Activated B cell treated with CpG ODN at 0.5 μM for 24 hours (primary cell): Measurements from ENCODE around the gene KCNIP1. TPM values are rescaled to one million over a fixed set of nuclear protein-coding genes. Genes with fewer than 3 reads are reported as not detected.

Experiments used
- ATAC-seq: fragments of 200-7000 bp; cut with Tn5 transposase; one replicate; pipeline ENCODE4 v1.10.0; 2021; ENCODE audit warnings: low read depth, mild to moderate bottlenecking, moderate library complexity
- CTCF ChIA-PET: fragments of 350-600 bp; sonication (Branson Sonifier 250); formaldehyde crosslinking; loops from one replicate; lab custom pipeline; 2021; ENCODE audit warnings: antibody characterized with exemption; lab: Charles Lee
- POLR2A ChIA-PET: fragments of 350-600 bp; sonication (Branson Sonifier 250); formaldehyde crosslinking; loops from one replicate; lab custom pipeline; 2021; ENCODE audit warnings: antibody characterized with exemption; lab: Charles Lee
- DNase-seq: peaks from one replicate; pipeline ENCODE4 v3.0.0; 2022
- H3K27ac Mint-ChIP-seq: one replicate; pipeline ENCODE4 v1.8.0; 2020; ENCODE audit warnings: mixed read lengths
- H3K27me3 Mint-ChIP-seq: one replicate; pipeline ENCODE4 v1.8.0; 2021; ENCODE audit warnings: mixed read lengths
- H3K36me3 Mint-ChIP-seq: one replicate; pipeline ENCODE4 v1.8.0; 2021; ENCODE audit warnings: low read depth, mixed read lengths
- H3K4me1 Mint-ChIP-seq: one replicate; pipeline ENCODE4 v1.8.0; 2021; ENCODE audit warnings: mixed read lengths
- H3K4me3 Mint-ChIP-seq: one replicate; pipeline ENCODE4 v1.8.0; 2020; ENCODE audit warnings: mild to moderate bottlenecking, mixed read lengths
- H3K9me3 Mint-ChIP-seq: one replicate; pipeline ENCODE4 v1.8.0; 2020; ENCODE audit warnings: mixed read lengths
- intact Hi-C: fragments of 100-400 bp; cut with micrococcal nuclease; formaldehyde crosslinking; loops from one replicate; pipeline ENCODE4 v1.15.1; 2024
- total RNA-seq: library from RNA; stranded (reverse); gene quantifications from 2 replicates; pipeline ENCODE4 v1.2.3, GENCODE V29; 2022
- TF ChIP-seq, protein P1 (sequence below): fragments of 200-600 bp; IDR thresholded peaks from one replicate; pipeline ENCODE4 v1.8.0; 2022; ENCODE audit warnings: antibody characterized with exemption, mild to moderate bottlenecking

Gene KCNIP1
- total RNA-seq, 1 donor from 2014 or later = not detected

DNA sequence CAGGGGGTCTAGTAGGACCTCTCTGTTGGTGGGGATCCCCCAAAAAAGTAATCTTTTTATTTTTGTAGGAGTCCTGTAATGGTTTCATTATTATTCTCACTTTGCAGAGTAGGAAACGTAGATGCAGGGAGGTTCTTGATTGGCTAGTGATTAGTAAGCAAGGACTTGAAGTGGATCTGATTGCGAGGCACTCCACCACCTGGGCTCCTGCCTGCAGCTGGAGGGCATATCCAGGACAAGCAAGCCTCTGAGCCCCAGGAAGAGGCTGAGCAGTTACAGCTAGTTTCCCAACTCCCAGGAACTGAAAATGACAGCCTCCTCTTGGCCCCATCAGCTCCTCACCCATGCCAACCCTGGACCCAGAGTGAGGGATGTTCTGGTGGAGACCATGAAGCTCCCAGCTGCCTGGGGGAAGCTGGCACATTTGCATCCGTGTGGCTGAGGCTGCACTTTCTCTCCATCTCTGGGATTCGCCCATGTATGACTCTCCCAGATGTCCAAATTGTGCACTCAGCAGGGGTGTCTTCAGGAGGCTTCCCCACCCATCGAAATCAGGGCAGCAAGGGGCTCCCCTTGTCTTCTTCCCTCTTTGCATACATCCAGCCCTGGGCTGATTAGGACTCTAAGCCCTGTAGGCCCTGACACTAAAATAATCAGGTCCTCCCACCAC lies 10.2 kb downstream of the KCNIP1 start:
- H3K36me3 Mint-ChIP-seq = no peaks in the 10 kb centered on the region
- ATAC-seq (no peak), DNase-seq (no peak)
- H3K9me3 Mint-ChIP-seq = no peaks in the 10 kb centered on the region
- no peaks in the 10 kb centered on the region for H3K4me1 Mint-ChIP-seq
- POLR2A ChIA-PET = no interaction called here
- CTCF ChIA-PET = no interaction called here
- H3K4me3 Mint-ChIP-seq = no peak overlapping the region
- H3K27me3 Mint-ChIP-seq = no peaks in the 10 kb centered on the region
- H3K27ac Mint-ChIP-seq = no peak overlapping the region
- intact Hi-C loops = no loop called here
- TF ChIP-seq, protein P1, sequence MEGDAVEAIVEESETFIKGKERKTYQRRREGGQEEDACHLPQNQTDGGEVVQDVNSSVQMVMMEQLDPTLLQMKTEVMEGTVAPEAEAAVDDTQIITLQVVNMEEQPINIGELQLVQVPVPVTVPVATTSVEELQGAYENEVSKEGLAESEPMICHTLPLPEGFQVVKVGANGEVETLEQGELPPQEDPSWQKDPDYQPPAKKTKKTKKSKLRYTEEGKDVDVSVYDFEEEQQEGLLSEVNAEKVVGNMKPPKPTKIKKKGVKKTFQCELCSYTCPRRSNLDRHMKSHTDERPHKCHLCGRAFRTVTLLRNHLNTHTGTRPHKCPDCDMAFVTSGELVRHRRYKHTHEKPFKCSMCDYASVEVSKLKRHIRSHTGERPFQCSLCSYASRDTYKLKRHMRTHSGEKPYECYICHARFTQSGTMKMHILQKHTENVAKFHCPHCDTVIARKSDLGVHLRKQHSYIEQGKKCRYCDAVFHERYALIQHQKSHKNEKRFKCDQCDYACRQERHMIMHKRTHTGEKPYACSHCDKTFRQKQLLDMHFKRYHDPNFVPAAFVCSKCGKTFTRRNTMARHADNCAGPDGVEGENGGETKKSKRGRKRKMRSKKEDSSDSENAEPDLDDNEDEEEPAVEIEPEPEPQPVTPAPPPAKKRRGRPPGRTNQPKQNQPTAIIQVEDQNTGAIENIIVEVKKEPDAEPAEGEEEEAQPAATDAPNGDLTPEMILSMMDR = no peak

DNA sequence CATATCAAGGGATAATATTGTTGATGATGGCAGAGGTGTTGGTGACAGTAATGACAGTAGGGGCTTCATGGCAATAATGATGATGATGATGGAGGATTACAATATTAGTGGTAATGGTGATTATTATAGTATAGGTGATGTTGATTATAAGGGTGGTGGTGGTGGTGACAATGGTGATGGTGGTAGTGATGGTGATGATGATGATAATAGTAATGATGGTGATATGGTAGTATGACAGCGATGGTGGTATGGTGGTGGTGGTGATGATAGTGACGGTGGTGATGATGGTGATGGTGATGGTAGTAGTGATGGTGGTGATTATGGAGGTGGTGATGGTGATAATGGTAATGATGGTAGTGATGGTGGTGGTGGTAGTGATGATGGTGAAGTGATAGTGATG lies 13.6 kb downstream of the KCNIP1 start:
- no peaks in the 10 kb centered on the region for H3K4me1 Mint-ChIP-seq
- CTCF ChIA-PET = no interaction called here
- POLR2A ChIA-PET = no interaction called here
- ATAC-seq (no peak), DNase-seq (no peak)
- no peaks in the 10 kb centered on the region for H3K36me3 Mint-ChIP-seq
- no peak overlapping the region for H3K27ac Mint-ChIP-seq
- TF ChIP-seq, protein P1 = no peak
- H3K27me3 Mint-ChIP-seq = no peaks in the 10 kb centered on the region
- intact Hi-C loops = no loop called here
- H3K9me3 Mint-ChIP-seq = no peaks in the 10 kb centered on the region
- no peak overlapping the region for H3K4me3 Mint-ChIP-seq

DNA sequence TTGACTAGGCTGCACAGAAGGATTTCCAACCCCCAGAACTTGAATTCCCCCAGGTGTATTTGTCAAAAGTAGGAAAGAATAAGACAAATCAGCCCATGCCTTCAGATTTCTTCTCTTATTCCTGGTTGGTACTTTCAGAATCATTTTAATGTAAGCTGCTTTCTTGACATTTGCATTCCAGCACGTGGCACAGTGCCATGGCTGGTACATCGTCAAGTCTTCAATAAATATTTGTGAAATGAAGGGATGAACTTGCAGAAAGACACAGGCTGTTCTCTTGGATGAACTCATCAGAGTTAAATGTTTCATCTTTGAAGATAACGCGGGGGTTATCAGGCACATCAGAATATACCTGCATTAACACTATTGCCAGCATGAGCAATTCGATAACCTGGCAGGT lies 14.5 kb downstream of the KCNIP1 start:
- intact Hi-C loops = no loop called here
- Mint-ChIP-seq H3K4me1 (no peaks in the 10 kb centered on the region), H3K36me3 (no peaks in the 10 kb centered on the region), H3K9me3 (no peaks in the 10 kb centered on the region), H3K27me3 (no peaks in the 10 kb centered on the region), H3K27ac (no peak overlapping the region), H3K4me3 (no peak overlapping the region)
- TF ChIP-seq, protein P1 = no peak
- DNase-seq (no peak), ATAC-seq (no peak)
- POLR2A ChIA-PET = no interaction called here
- CTCF ChIA-PET = no interaction called here

DNA sequence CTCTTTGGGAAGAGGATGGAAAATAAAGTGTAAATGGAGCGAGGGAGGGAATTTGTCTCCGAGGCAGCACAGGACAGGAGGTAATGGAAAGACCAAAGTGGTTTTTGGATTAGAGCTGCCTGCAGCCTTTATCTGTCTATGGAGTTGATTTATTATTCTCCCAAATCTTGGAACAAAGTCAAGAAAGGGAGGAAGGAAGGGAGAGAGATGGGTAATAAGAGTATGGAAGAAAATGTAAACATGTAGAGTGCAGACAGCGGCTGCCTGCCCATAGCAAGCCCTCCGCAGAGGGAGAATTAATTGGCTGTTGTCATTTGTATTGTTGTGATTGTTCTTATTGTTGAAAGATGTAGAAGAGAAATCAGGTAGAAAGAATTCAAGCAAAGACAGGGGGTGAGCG lies 15.7 kb downstream of the KCNIP1 start:
- ChIA-PET POLR2A (no interaction called here), CTCF (no interaction called here)
- H3K27ac Mint-ChIP-seq = no peak overlapping the region
- no peaks in the 10 kb centered on the region for H3K4me1 Mint-ChIP-seq
- DNase-seq (no peak), ATAC-seq (no peak)
- H3K4me3 Mint-ChIP-seq = no peak overlapping the region
- H3K9me3 Mint-ChIP-seq = no peaks in the 10 kb centered on the region
- intact Hi-C loops = no loop called here
- TF ChIP-seq, protein P1 = no peak
- H3K27me3 Mint-ChIP-seq = no peaks in the 10 kb centered on the region
- no peaks in the 10 kb centered on the region for H3K36me3 Mint-ChIP-seq

DNA sequence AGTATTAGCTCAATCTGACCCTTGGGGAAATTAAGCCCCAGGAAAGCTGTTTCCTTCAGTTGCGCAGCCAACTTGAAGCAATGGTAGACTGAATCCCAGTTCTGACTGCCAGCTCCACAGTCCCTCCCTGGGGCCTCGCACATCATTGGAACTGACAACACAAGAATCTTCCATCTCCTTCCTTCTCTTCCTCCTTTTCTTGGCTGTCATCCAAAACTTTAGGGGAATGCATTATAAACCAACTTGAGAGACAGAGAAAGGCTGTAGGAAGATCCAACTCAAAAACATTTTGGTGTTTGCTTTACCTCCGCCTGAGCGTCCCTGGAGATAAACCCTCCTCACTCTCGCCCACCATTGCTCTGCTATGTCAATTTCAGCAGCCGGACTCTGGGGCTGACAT lies 16.6 kb downstream of the KCNIP1 start:
- POLR2A ChIA-PET = no interaction called here

More for the DNA sequence above, 16.6 kb downstream of the KCNIP1 start:
- no peak overlapping the region for H3K4me3 Mint-ChIP-seq
- H3K27me3 Mint-ChIP-seq = no peaks in the 10 kb centered on the region
- no peaks in the 10 kb centered on the region for H3K4me1 Mint-ChIP-seq
- TF ChIP-seq, protein P1 = no peak
- H3K36me3 Mint-ChIP-seq = no peaks in the 10 kb centered on the region
- ATAC-seq (no peak), DNase-seq (no peak)
- no peak overlapping the region for H3K27ac Mint-ChIP-seq
- no peaks in the 10 kb centered on the region for H3K9me3 Mint-ChIP-seq
- intact Hi-C loops = no loop called here
- CTCF ChIA-PET = no interaction called here
